Duodenal mucosa (tissue), 2 donors: ENCODE data around the gene KRT84.

ENCODE experiments used
- H3K27ac ChIP-seq: one replicate; pipeline ENCODE4 v1.7.0; 2013; ENCODE audit warnings: low read depth, low read length
- H3K27me3 ChIP-seq, 2 donors: one replicate each; pipeline ENCODE4 v1.7.0; 2013; ENCODE audit warnings: low read length in 2 of 2, control low read depth in 1 of 2; ENCODE audit not compliant: insufficient read depth in 2 of 2, control insufficient read depth in 1 of 2
- H3K36me3 ChIP-seq, 2 donors: one replicate each; pipeline ENCODE4 v1.7.0; 2013; ENCODE audit warnings: low read length in 2 of 2, control low read depth in 1 of 2; ENCODE audit not compliant: insufficient read depth in 2 of 2, control insufficient read depth in 1 of 2
- H3K4me1 ChIP-seq, 2 donors: one replicate each; pipeline ENCODE4 v1.7.0; 2013; ENCODE audit warnings: low read length in 2 of 2, control low read depth in 1 of 2; ENCODE audit not compliant: insufficient read depth in 2 of 2, control insufficient read depth in 1 of 2
- H3K4me3 ChIP-seq, 2 donors: one replicate each; pipeline ENCODE4 v1.7.0; 2013; ENCODE audit warnings: low read length in 2 of 2, low read depth in 1 of 2
- H3K9ac ChIP-seq, 2 donors: one replicate each; pipeline ENCODE4 v1.7.0; 2013; ENCODE audit warnings: low read length in 2 of 2, low read depth in 1 of 2
- H3K9me3 ChIP-seq, 2 donors: one replicate each; pipeline ENCODE4 v1.7.0; 2013; ENCODE audit warnings: low read length in 2 of 2, control low read depth in 1 of 2; ENCODE audit not compliant: control insufficient read depth in 1 of 2

The KRT84 gene

DNA sequence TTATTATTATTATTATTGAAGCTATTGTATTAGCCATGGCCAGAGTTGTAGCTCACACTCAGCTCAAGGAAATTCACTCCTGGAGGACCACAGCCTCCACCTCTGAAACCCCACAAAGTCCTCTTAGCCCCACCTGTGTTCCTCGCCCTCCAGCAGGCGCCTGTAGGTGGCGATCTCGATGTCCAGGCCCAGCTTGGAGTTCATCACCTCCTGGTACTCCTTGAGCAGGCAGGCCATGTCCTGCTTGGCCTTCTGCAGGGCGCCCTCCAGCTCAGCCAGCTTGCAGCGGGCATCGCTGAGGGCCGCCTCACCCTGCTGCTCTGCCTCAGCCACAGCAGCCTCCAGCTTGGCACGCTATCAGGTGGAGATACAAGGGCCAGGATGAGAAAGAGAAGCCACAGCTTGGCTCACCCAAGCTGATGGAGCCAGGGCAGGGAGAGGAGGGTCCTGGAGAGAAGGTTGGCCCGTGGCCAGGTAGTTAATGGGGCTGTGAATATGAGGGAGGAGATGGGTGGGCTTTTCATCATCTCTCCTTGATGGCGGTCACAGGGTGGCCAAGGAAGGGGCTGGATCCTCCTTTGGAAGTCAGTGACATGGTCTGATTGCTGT, 23.2 kb downstream of the KRT84 start:
- no peak overlapping the region for H3K9ac ChIP-seq
- H3K9me3 ChIP-seq = no peaks in the 10 kb centered on the region
- no peak overlapping the region for H3K27ac ChIP-seq
- no peak overlapping the region for H3K4me3 ChIP-seq
- no peaks in the 10 kb centered on the region for H3K4me1 ChIP-seq
- peaks cover 0 to 4% of the 10 kb centered on the region in 2 donors for H3K27me3 ChIP-seq
- no peaks in the 10 kb centered on the region for H3K36me3 ChIP-seq

DNA sequence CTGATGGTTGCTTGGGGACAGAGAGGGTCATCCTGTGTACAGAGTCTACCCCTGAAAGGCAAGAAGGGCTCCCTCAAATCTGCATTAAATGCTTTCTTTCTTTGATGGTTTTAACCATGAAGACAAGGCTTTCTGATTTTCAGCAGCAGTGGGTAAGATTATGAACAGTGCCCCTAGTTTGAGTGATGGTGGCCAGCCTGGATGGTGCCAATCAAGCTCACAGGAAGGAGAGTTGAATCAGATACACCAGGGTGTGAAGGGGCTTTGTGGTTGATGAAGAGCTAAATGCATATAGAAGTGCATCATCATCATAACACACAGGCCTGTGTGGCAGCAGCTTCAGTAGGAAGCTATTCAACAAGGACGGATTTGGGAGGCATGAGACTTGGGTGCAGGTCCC, 23.9 kb downstream of the KRT84 start:
- H3K9me3 ChIP-seq = no peaks in the 10 kb centered on the region
- H3K27ac ChIP-seq = no peak overlapping the region

DNA sequence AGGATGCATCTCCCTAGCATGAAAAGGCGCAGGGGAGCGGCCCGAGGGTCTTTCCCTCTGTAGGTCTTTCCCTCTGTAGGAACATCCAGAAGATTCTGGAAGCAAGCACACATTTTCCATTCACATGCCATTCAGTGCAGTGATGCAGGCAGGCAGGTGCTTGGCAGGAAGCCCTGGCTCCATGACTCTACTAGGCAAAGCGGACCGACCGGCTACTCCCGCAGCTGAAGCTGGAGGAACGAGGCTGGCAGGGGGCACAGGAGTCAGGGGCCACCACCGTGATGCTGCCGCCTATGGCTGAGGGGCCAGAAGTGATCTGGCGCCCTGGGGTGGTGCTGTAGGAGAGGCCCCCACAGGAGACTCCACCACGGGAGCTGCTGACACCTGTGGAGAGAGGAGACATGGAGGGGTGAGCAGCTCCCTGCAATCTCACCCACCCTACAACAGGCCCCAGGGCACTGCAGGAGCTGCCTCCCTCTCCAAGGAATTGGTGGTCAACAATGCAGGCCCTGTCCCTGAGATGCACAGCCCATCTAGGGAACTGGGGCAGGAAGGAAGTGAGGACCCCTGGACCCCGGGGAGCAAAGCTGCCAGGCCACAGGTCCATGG, 24.7 kb downstream of the KRT84 start:
- H3K9me3 ChIP-seq = no peaks in the 10 kb centered on the region
- H3K4me1 ChIP-seq = no peaks in the 10 kb centered on the region
- H3K27me3 ChIP-seq = no peaks in the 10 kb centered on the region
- H3K9ac ChIP-seq = no peak overlapping the region
- H3K36me3 ChIP-seq = no peaks in the 10 kb centered on the region
- H3K27ac ChIP-seq = no peak overlapping the region
- no peak overlapping the region for H3K4me3 ChIP-seq

More for the DNA sequence above, 23.9 kb downstream of the KRT84 start:
- peaks cover 0 to 3% of the 10 kb centered on the region in 2 donors for H3K27me3 ChIP-seq
- no peak overlapping the region for H3K4me3 ChIP-seq
- no peaks in the 10 kb centered on the region for H3K36me3 ChIP-seq
- H3K4me1 ChIP-seq = no peaks in the 10 kb centered on the region
- no peak overlapping the region for H3K9ac ChIP-seq

DNA sequence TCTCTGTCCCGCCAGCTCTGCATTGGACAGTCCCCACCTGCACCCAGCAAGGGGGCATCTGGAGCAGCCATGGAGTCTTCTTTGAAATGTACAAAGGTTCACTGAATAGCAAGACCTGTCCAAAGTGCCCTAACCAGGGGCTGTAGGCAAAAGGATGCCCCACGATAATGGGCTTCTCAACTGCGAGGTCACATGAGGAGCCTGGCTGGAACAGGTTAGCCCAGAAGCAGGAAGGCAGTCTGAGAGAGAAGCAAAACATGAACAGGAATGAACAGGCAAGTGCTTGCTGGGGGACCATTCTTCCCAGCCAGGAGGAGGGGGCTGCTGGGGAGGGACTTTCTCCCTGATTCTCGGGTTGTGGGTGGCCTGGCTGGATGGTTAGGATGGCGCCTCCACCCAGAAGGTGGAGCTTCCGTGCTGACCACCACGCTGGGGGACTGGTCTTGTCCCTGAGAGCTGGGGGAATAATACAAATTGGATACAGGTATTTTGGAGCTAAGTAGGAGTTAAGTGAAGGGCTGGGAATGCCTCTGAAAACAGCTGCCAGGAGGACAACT, 25.3 kb downstream of the KRT84 start:
- H3K9me3 ChIP-seq = no peaks in the 10 kb centered on the region
- H3K27me3 ChIP-seq = no peaks in the 10 kb centered on the region
- H3K4me3 ChIP-seq = no peak overlapping the region
- H3K36me3 ChIP-seq = no peaks in the 10 kb centered on the region
- no peak overlapping the region for H3K27ac ChIP-seq
- no peaks in the 10 kb centered on the region for H3K4me1 ChIP-seq
- H3K9ac ChIP-seq = no peak overlapping the region

DNA sequence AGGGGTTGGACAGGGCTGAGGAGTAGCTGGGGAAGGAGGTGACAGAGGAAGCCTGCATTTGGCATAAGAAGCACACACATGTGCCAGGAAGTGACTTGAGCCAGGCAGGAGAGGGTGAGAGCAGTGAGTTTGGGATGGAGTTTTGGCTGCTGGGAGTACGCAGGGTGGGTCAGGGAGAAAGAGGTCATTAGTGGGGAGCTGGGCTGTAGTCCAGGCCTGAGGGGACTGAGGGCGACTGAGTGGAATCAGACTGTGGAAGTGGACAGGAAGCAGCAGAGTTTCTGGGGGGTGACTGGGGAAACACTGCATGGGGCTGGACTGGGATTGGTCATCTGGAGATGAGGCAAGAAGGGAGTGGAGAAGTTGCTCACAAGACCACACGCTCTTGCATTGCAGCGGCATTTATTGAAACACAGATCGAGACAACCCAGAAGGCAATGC, 25.8 kb downstream of the KRT84 start:
- Histone ChIP-seq H3K27me3 (peaks cover 0 to 3% of the 10 kb centered on the region in 2 donors), H3K27ac (no peak overlapping the region), H3K4me3 (no peak overlapping the region)

DNA sequence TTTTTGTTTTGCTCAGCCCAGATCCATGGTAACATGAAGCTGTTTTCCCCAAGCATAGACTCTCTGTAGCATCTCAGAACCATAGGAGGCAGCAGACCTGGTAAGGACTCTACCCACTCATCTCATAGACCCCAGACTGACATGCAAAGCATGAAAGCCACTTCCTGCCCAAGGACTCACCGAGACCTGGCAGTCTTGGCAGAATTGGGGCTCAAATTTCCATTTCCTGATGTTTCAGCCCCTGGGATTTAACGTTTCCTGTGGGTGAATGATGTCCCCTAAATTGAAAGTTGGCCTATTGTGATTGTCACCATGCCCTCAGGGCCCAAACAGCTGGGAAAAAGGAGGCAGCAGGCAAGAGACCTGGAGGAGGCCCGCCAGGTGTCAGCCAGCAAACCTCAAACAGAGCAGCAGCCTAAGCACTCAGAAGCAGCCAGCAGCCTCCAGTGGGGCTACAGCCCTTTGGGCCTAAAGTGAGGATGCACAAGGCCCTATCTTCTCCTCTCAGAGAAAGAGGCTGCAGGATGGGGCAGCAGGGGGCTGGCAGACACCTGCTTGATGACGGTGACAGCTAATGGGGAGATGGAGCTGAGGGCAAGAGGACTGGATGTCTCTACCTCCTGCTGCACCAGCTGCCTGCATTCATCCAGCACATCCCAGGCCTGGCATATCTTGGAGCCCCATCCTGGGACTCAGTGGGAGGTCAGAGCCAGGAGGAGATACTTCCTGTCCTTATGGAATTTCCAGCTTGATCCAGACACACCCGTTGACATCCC, 26.7 kb downstream of the KRT84 start:
- Histone ChIP-seq H3K27me3 (peaks cover 0 to 4% of the 10 kb centered on the region in 2 donors), H3K9me3 (no peaks in the 10 kb centered on the region), H3K4me1 (no peaks in the 10 kb centered on the region), H3K9ac (no peak overlapping the region), H3K4me3 (no peak overlapping the region), H3K36me3 (no peaks in the 10 kb centered on the region), H3K27ac (no peak overlapping the region)

More for the DNA sequence above, 25.8 kb downstream of the KRT84 start:
- no peaks in the 10 kb centered on the region for H3K4me1 ChIP-seq
- no peaks in the 10 kb centered on the region for H3K36me3 ChIP-seq
- H3K9ac ChIP-seq = no peak overlapping the region
- H3K9me3 ChIP-seq = no peaks in the 10 kb centered on the region

DNA sequence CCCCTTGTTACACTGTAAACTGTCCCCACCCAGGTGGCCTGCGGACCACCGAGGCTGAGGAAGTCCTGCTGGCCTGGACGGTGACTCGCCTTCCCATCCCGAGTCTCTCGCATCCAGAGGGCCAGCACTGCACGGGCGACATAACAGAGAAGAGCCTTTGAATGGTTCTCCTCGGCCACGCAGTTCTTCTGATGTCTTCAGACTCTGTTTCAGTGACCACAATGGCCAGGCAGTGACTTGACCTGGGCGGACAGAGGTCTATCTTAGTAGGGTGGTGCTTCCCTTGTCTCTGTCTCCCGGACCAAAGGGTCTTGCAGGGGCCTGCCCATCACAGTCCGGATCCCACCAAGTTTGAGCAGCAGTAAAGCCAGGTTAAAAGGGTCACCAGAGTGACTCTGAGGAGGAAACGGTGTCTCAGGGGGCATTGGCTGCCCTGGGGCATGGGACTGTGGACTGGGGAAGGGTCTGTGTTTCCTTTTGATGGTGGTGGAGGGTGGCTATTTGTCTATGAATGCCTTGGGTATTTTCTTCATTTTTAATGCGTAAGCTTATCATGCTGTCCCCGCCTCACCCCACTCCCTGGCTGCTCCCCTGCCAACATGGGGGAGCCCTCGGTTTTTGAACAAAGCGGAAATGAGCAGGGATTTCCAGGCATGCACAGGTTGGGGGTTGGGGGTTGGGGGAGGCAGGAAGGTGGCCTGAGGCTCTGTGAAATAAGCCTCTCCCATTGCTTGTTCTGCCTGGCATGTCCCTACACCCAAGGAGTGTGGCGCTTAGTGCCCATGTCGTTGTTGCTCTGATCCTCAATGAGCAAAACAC, 28.5 kb downstream of the KRT84 start:
- Histone ChIP-seq H3K9ac (no peak overlapping the region), H3K27me3 (peaks cover 0 to 4% of the 10 kb centered on the region in 2 donors), H3K4me3 (no peak overlapping the region), H3K4me1 (no peaks in the 10 kb centered on the region), H3K36me3 (no peaks in the 10 kb centered on the region), H3K9me3 (no peaks in the 10 kb centered on the region), H3K27ac (no peak overlapping the region)

DNA sequence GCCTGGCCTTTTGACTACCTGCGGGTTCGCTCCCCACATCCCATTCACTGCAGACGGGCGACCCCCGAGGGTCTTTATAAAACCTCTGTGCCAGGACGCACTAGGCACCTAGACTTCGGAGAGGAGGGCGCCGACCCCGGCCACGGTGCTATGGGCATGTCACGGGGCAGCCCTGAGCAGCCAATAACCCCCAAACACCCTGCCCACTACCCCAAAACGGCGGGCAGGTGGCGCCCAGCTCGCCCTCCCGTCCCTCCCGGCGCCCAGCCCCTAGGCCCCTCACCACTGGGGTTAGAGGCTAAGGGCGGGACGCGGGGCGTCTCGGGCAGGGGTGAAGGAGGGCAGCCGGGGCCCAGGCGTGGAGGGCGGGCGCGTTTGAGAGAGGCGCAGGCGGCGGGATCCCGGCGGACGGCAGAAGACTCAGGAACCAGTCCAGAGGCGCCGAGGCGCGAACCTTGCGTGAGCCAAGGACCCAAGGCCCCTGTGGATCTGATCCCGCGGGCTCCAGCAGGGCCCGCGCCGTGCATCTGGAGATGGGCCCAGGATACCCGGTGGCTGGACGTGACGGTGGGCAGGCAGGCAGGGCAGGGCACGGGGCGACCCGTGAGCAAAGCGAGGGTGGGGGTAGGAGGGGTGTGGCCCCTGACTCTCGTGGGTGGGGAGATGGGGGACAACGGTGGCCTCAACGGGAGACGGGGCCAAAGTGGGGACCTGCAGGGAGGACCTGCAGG, 29.3 kb downstream of the KRT84 start:
- H3K27me3 ChIP-seq = peaks cover 0 to 4% of the 10 kb centered on the region in 2 donors
- H3K9ac ChIP-seq = no peak overlapping the region
- H3K36me3 ChIP-seq = no peaks in the 10 kb centered on the region
- H3K9me3 ChIP-seq = no peaks in the 10 kb centered on the region
- H3K4me1 ChIP-seq = no peaks in the 10 kb centered on the region
- no peak overlapping the region for H3K27ac ChIP-seq
- no peak overlapping the region for H3K4me3 ChIP-seq

DNA sequence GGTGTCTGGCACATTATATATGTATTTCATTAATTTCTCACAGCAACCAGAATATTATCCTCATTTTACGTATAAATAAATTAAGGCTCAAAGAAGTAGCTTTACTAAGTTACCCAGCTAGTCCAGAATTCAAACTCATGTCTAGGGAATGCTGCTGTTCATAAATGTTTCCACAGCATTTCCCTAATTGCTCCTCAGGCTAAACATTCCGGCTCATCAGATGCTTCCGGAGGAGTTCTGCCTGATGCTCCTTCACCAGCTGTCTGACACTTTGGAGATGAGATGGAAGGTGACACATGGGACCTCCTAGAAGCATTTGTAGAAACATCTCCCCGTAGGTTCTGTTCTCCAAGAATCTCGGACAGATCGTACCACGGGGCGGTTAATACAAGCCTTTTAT, 30.3 kb downstream of the KRT84 start:
- Histone ChIP-seq H3K27ac (no peak overlapping the region), H3K9me3 (no peaks in the 10 kb centered on the region), H3K36me3 (no peaks in the 10 kb centered on the region), H3K4me1 (no peaks in the 10 kb centered on the region), H3K4me3 (no peak overlapping the region), H3K27me3 (peaks cover 0 to 4% of the 10 kb centered on the region in 2 donors), H3K9ac (no peak overlapping the region)
